Measurements from ENCODE around the gene EXD1. TPM values are rescaled to one million over a fixed set of nuclear protein-coding genes. Genes with fewer than 3 reads are reported as not detected.

The EXD1 gene
- total and polyA plus RNA-seq, 9 of the 15 experiments (the other 6 are each of a cell fraction or from before 2014, with no cell fraction given), result not detected

- FAIRE-seq, result no peak
- Histone ChIP-seq H4K20me1 (replicated peaks; ENCODE audit: control insufficient read depth, insufficient read depth, low read length) (no peaks in the 10 kb centered on the region), H3K9me1 (ENCODE audit: control insufficient read depth, insufficient read depth, low read length) (no peaks in the 10 kb centered on the region), H3K36me3 (ENCODE audit: control insufficient read depth, insufficient read depth, low read length) (no peaks in the 10 kb centered on the region), H3K79me2 (ENCODE audit: control insufficient read depth, insufficient read depth, low read length) (no peaks in the 10 kb centered on the region), H3K4me2 (ENCODE audit: insufficient read depth, low read length) (no peak overlapping the region), H3K9me3 (replicated peaks; ENCODE audit: control insufficient read depth, insufficient read depth, low read depth, low read length) (no peaks in the 10 kb centered on the region), H3K4me3 (no peak overlapping the region), H3K4me1 (replicated peaks in 1 of 2; ENCODE audit: control insufficient read depth in 2 of 2, insufficient read depth in 2 of 2, low read length in 2 of 2) (no peaks in the 10 kb centered on the region; a peak in 2 of 5 replicates), H3K27ac (ENCODE audit: extremely low read depth, low read depth, low read length) (no peak overlapping the region), H3K9ac (ENCODE audit: insufficient read depth in 1 of 2, low read depth in 2 of 2, low read length in 2 of 2) (no peak overlapping the region), H2AFZ (ENCODE audit: low read depth, low read length) (peak overlapping the region; percentile 47), H3K27me3 (ENCODE audit: control insufficient read depth in 2 of 2, insufficient read depth in 2 of 2, low read length in 2 of 2) (no peaks in the 10 kb centered on the region)
- ChIA-PET CTCF (ENCODE audit: low intra/inter-chr PET ratio) (no interaction called here), POLR2A (interaction anchor here (1.0 kb wide), 1 partner anchor 20 kb away, joined by 5 read pairs; no protein-coding TSS in a partner anchor)
- BruUV-seq (replicated peaks), result no TSS peak
- TF ChIP-seq C11orf30 (IDR thresholded peaks at IDR 0.05; ENCODE audit: low read depth), result 0 out of 2 replicates have a peak, but pooled peaks have one; percentile 18
- TF ChIP-seq NFE2 (IDR thresholded peaks at IDR 0.05; ENCODE audit: low read depth), result peak; percentile 44; the same call in 1 of the 2 replicates
- no peak for TF ChIP-seq SREBF2 (CRISPR knock-in tag; IDR thresholded peaks at IDR 0.05)
- TF ChIP-seq ETV1 (tag; conservative IDR thresholded peaks at IDR 0.05; ENCODE audit: low read depth), result no peak
- TF ChIP-seq PCBP1 (IDR thresholded peaks at IDR 0.05; ENCODE audit: low read depth, low read length, poor library complexity, severe bottlenecking), result no peak
- TF ChIP-seq SAFB (IDR thresholded peaks at IDR 0.05; ENCODE audit: borderline replicate concordance, low read depth, low read length), result no peak
- TF ChIP-seq EP300 (IDR thresholded peaks at IDR 0.05; ENCODE audit: low read length), result no peak
- TF ChIP-seq ARHGAP35 (IDR thresholded peaks at IDR 0.05; ENCODE audit: partially characterized antibody), result no peak
- no peak for TF ChIP-seq TGIF2 (CRISPR knock-in tag; IDR thresholded peaks at IDR 0.05)
- TF ChIP-seq MAFG (tag; conservative IDR thresholded peaks at IDR 0.05), result 0 out of 2 replicates have a peak, but pooled peaks have one; percentile 36
- TF ChIP-seq NR2C2 (CRISPR knock-in tag; IDR thresholded peaks at IDR 0.05), result no peak
- no peak for TF ChIP-seq NR2C2 (tag; IDR thresholded peaks at IDR 0.05)
- TF ChIP-seq FOSL1 (tag; conservative IDR thresholded peaks at IDR 0.05), result peak; percentile 50
- TF ChIP-seq CBX3 (IDR thresholded peaks at IDR 0.05; ENCODE audit: borderline replicate concordance in 1 of 2, low read length in 2 of 2), result no peak
- 0 out of 2 replicates have a peak, but pooled peaks have one; percentile 25 for TF ChIP-seq ARID1B (IDR thresholded peaks at IDR 0.05)
- TF ChIP-seq ZNF668 (CRISPR knock-in tag; IDR thresholded peaks at IDR 0.05), result no peak
- intact Hi-C loops (cut with micrococcal nuclease) (no loop called here), in situ Hi-C loops (cut with MboI) (no loop called here)
- peak; percentile 39; the same call in 2 of the 3 replicates for ATAC-seq
- WGBS (ENCODE audit: insufficient coverage, low coverage, missing lambda C conversion rate), result 0% methylated on average over 2 of the region's 3 CpGs
- no peak for DNase-seq (ENCODE audit: extremely low read depth in 1 of 4, low spot score in 3 of 4)
These were observed 25.2 kb downstream of the EXD1 start for GRCh38 chr15:41205315-41205714.

All from K562 (cell line).